ENCODE data around the gene GSTT4.

DNA sequence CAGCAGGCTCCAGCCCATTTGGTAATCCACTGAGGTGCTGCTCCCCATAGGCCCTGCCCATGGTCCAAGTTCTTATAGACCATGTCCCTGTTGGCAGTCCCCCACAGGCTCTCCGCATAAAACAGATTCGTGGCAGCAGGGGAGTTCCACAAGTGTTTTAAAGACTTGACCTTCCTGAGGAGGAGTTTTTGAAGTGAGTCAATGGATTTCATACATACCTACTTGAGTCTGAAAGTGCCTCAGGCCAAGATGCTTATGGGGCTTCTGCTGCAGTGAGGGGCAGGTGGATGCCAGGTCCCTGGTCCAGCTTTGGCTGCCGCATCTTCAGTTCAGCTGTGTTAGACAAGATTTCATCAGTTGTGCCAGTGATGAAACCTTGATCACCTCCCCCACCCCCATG, 49.1 kb upstream of the GSTT4 start:
- no peak for TF ChIP-seq POLR2AphosphoS5 (IDR thresholded peaks at IDR 0.05)
- TF ChIP-seq, protein P1, sequence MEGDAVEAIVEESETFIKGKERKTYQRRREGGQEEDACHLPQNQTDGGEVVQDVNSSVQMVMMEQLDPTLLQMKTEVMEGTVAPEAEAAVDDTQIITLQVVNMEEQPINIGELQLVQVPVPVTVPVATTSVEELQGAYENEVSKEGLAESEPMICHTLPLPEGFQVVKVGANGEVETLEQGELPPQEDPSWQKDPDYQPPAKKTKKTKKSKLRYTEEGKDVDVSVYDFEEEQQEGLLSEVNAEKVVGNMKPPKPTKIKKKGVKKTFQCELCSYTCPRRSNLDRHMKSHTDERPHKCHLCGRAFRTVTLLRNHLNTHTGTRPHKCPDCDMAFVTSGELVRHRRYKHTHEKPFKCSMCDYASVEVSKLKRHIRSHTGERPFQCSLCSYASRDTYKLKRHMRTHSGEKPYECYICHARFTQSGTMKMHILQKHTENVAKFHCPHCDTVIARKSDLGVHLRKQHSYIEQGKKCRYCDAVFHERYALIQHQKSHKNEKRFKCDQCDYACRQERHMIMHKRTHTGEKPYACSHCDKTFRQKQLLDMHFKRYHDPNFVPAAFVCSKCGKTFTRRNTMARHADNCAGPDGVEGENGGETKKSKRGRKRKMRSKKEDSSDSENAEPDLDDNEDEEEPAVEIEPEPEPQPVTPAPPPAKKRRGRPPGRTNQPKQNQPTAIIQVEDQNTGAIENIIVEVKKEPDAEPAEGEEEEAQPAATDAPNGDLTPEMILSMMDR (IDR thresholded peaks at IDR 0.05), result no peak
- TF ChIP-seq POLR2A (IDR thresholded peaks at IDR 0.05), result no peak

Data from stomach (tissue), 4 donors.